Nephron progenitor cell (in vitro differentiated cells): ENCODE results near the gene PARVG.
A peak's percentile ranks its signal among the peaks of the same experiment; 100 is the strongest.

Experiments used
- DNase-seq: peaks from one replicate; pipeline ENCODE4 v3.0.0; 2021
- H3K27ac Mint-ChIP-seq: 2 replicates; pipeline ENCODE4 v1.8.0; 2021; ENCODE audit warnings: mild to moderate bottlenecking, moderate library complexity, mixed read lengths
- H3K27me3 Mint-ChIP-seq: 2 replicates; pipeline ENCODE4 v1.8.0; 2021; ENCODE audit warnings: mild to moderate bottlenecking, low read depth, mixed read lengths; ENCODE audit not compliant: poor library complexity
- H3K36me3 Mint-ChIP-seq: 2 replicates; pipeline ENCODE4 v1.8.0; 2021; ENCODE audit warnings: low read depth, mixed read lengths
- H3K4me1 Mint-ChIP-seq: 2 replicates; pipeline ENCODE4 v1.8.0; 2021; ENCODE audit warnings: mixed read lengths
- H3K4me3 Mint-ChIP-seq: 2 replicates; pipeline ENCODE4 v1.8.0; 2021; ENCODE audit warnings: mild to moderate bottlenecking, moderate library complexity, mixed read lengths
- H3K9me3 Mint-ChIP-seq: 2 replicates; pipeline ENCODE4 v1.8.0; 2021; ENCODE audit warnings: mild to moderate bottlenecking, moderate library complexity, mixed read lengths
- TF ChIP-seq, protein P1 (sequence below): fragments of 200-600 bp; sonication (generic); IDR thresholded peaks from 2 replicates; pipeline ENCODE4 v1.5.0; 2021; ENCODE audit warnings: antibody characterized with exemption

The PARVG gene

GRCh38 chr22:44181033-44181911 lies 547 bp downstream of the PARVG start:
- H3K9me3 Mint-ChIP-seq, result no peaks in the 10 kb centered on the region
- TF ChIP-seq, protein P1, sequence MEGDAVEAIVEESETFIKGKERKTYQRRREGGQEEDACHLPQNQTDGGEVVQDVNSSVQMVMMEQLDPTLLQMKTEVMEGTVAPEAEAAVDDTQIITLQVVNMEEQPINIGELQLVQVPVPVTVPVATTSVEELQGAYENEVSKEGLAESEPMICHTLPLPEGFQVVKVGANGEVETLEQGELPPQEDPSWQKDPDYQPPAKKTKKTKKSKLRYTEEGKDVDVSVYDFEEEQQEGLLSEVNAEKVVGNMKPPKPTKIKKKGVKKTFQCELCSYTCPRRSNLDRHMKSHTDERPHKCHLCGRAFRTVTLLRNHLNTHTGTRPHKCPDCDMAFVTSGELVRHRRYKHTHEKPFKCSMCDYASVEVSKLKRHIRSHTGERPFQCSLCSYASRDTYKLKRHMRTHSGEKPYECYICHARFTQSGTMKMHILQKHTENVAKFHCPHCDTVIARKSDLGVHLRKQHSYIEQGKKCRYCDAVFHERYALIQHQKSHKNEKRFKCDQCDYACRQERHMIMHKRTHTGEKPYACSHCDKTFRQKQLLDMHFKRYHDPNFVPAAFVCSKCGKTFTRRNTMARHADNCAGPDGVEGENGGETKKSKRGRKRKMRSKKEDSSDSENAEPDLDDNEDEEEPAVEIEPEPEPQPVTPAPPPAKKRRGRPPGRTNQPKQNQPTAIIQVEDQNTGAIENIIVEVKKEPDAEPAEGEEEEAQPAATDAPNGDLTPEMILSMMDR, result no peak
- peaks cover 52% of the 10 kb centered on the region for H3K4me1 Mint-ChIP-seq
- no peaks in the 10 kb centered on the region for H3K36me3 Mint-ChIP-seq
- DNase-seq, result no peak
- H3K27ac Mint-ChIP-seq, result peak overlapping the region; percentile 3
- peaks cover 3% of the 10 kb centered on the region for H3K27me3 Mint-ChIP-seq
- no peak overlapping the region for H3K4me3 Mint-ChIP-seq

- Mint-ChIP-seq H3K9me3 (no peaks in the 10 kb centered on the region), H3K4me3 (no peak overlapping the region), H3K27me3 (peaks cover 4% of the 10 kb centered on the region), H3K27ac (no peak overlapping the region), H3K4me1 (peaks cover 47% of the 10 kb centered on the region), H3K36me3 (no peaks in the 10 kb centered on the region)
- TF ChIP-seq, protein P1, result no peak
- DNase-seq, result no peak
Measured at GRCh38 chr22:44181912-44182587, 1.3 kb downstream of the PARVG start.

GRCh38 chr22:44182588-44183286 lies 2.0 kb downstream of the PARVG start:
- Mint-ChIP-seq H3K27ac (no peak overlapping the region), H3K4me1 (peaks cover 42% of the 10 kb centered on the region), H3K4me3 (no peak overlapping the region), H3K27me3 (peaks cover 5% of the 10 kb centered on the region), H3K36me3 (no peaks in the 10 kb centered on the region), H3K9me3 (no peaks in the 10 kb centered on the region)
- DNase-seq, result no peak
- TF ChIP-seq, protein P1, result no peak

- H3K36me3 Mint-ChIP-seq, result no peaks in the 10 kb centered on the region
- no peak for DNase-seq
- peaks cover 37% of the 10 kb centered on the region for H3K4me1 Mint-ChIP-seq
- no peaks in the 10 kb centered on the region for H3K9me3 Mint-ChIP-seq
- no peak overlapping the region for H3K4me3 Mint-ChIP-seq
- peaks cover 5% of the 10 kb centered on the region for H3K27me3 Mint-ChIP-seq
- TF ChIP-seq, protein P1, result no peak
- peak overlapping the region; percentile 79 for H3K27ac Mint-ChIP-seq
Measured at GRCh38 chr22:44183287-44183588, 2.5 kb downstream of the PARVG start.

DNA sequence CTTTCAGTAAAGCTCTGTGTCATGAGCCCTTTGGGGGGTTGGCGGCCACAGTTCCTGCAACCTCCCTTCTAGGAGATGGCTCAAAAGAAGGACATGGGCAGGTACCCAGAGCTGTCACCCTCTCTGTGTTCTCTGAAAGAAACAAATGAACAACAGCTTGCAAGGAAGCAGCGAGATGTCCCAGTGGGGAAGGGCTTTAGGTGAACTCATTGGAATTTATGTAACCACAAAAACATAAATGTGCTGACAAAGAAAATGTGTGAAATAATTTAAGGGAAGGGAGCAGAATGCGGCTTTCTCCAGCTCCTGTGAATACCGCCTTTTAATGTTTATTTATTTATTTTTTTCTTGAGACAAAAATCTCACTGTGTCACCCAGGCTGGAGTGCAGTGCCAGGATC lies 3.3 kb downstream of the PARVG start:
- Mint-ChIP-seq H3K27ac (no peak overlapping the region), H3K4me3 (no peak overlapping the region), H3K36me3 (no peaks in the 10 kb centered on the region), H3K9me3 (no peaks in the 10 kb centered on the region), H3K4me1 (peaks cover 32% of the 10 kb centered on the region), H3K27me3 (peaks cover 5% of the 10 kb centered on the region)
- TF ChIP-seq, protein P1, result no peak
- DNase-seq, result no peak
